ENCODE data around the gene TCF12. TPM values are rescaled to one million over a fixed set of nuclear protein-coding genes. Genes with fewer than 3 reads are reported as not detected.

TCF12 gene
- total and polyA plus RNA-seq, 2 of the 8 experiments (the other 6 are each of a cell fraction or from before 2014, with no cell fraction given) = 85.8 to 101 TPM

DNA sequence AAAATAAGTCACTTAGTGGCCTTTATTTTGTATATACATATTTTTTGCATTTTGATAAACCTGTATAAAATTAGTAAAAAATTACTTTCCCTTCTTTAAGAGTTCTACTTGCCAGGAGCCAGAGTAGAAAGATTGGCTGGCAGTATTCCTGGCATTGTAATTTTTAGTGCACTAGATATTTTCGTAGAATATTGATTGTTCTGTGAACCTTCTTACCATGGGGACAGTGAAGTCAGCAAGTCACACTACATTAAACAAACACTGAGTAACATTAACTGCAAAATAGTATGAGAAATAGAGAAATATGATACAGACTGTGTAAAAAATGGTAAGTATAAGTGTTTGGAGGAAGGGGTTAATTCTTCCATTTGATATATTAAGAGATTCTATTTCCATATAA lies 26.0 kb downstream of the TCF12 start (continued):
- TF ChIP-seq, protein P1, sequence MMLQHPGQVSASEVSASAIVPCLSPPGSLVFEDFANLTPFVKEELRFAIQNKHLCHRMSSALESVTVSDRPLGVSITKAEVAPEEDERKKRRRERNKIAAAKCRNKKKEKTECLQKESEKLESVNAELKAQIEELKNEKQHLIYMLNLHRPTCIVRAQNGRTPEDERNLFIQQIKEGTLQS (IDR thresholded peaks at IDR 0.05; ENCODE audit: insufficient read depth, low read depth, low read length) = no peak
- TF ChIP-seq, protein P2, sequence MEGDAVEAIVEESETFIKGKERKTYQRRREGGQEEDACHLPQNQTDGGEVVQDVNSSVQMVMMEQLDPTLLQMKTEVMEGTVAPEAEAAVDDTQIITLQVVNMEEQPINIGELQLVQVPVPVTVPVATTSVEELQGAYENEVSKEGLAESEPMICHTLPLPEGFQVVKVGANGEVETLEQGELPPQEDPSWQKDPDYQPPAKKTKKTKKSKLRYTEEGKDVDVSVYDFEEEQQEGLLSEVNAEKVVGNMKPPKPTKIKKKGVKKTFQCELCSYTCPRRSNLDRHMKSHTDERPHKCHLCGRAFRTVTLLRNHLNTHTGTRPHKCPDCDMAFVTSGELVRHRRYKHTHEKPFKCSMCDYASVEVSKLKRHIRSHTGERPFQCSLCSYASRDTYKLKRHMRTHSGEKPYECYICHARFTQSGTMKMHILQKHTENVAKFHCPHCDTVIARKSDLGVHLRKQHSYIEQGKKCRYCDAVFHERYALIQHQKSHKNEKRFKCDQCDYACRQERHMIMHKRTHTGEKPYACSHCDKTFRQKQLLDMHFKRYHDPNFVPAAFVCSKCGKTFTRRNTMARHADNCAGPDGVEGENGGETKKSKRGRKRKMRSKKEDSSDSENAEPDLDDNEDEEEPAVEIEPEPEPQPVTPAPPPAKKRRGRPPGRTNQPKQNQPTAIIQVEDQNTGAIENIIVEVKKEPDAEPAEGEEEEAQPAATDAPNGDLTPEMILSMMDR (IDR thresholded peaks at IDR 0.05; ENCODE audit: control extremely low read depth in 1 of 3, insufficient read depth in 1 of 3, low read depth in 1 of 3, low read length in 3 of 3) = no peak
- TF ChIP-seq TAF1 (IDR thresholded peaks at IDR 0.05; ENCODE audit: low read depth, low read length) = no peak
